RPMI8226 (cell line): ENCODE data around the gene LRP5.
A peak's percentile ranks its signal among the peaks of the same experiment; 100 is the strongest.

Source experiments
- DNase-seq: peaks from one replicate; pipeline ENCODE4 v3.0.0-alpha.2; 2015

LRP5 gene

DNA sequence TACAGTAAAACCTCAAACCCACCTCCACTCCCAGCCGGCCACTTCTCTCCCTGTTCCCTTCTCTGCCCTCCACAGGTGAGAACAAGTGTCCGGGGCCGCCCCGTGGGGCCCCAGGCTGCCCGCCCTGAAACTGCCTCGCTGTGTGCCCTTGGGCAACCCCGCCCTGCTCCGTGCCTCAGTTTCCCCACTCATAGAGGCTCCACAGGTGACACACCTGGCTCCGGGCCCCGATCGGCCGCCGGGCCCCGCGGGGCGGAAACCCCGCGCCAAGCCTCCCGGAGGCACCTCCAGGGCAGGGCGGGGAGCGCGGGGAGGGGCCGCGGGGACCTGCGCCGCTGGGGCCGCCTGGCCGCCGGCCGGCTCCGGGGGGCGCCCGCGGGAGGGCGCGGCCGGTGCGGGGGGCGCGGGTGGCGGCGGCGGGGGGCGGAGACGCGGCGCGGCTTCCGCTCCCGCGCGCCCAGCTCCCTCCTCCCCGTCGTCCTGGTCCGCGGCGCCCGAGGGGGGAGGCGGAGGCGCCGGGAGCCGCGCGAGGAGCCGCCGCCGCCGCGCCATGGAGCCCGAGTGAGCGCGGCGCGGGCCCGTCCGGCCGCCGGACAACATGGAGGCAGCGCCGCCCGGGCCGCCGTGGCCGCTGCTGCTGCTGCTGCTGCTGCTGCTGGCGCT is at the start of gene LRP5:
TSS of gene LRP5 (plus strand) at position 475 of the 663 bp plus-strand sequence. CDS start at position 599, 124 bp downstream.
- peak; percentile 73 for DNase-seq

- no peak for DNase-seq
Observed at GRCh38 chr11:68263444-68264035, 48.9 kb upstream of the LRP5 start.

- DNase-seq, result no peak
Observed at GRCh38 chr11:68264244-68264643, 48.1 kb upstream of the LRP5 start.

DNA sequence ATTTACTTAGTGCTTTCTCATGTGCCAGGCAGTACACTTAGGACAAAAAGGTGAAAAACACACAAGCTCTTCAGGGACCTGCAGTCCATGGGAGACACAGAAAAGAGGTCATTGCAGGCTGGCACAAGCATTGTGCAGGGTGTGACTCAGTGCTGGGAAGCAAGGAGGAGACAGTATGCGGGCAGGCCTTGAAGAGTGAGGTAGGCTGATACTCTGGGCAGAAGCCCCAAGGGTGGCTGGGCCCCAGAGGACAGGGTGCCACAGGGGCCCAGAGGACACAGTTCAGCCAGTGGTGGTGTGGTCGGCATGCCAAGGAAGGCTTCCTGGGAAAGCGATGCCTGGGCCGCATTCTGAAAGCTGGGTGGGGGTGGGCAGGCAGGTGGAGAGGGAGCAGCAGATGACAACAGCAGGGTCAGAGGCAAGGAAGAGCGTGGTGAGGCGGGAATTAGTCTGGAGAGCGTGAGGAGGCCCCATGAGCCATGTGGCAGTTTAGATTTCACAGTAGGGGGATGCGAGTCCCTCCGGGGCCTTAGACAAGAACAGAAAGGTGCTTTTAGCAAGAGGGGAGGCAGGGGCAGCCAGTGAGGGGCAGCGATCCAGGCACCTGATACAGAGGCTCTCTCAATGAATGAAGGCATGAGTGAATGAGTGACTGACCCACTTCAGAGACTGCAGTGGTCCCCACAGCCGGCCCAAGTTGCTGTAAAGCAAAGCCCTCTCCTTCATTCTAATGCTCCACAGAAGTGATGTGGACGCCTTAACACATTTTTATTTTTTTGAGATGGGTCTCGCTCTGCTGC is 47.5 kb upstream of the LRP5 start:
- no peak for DNase-seq

DNA sequence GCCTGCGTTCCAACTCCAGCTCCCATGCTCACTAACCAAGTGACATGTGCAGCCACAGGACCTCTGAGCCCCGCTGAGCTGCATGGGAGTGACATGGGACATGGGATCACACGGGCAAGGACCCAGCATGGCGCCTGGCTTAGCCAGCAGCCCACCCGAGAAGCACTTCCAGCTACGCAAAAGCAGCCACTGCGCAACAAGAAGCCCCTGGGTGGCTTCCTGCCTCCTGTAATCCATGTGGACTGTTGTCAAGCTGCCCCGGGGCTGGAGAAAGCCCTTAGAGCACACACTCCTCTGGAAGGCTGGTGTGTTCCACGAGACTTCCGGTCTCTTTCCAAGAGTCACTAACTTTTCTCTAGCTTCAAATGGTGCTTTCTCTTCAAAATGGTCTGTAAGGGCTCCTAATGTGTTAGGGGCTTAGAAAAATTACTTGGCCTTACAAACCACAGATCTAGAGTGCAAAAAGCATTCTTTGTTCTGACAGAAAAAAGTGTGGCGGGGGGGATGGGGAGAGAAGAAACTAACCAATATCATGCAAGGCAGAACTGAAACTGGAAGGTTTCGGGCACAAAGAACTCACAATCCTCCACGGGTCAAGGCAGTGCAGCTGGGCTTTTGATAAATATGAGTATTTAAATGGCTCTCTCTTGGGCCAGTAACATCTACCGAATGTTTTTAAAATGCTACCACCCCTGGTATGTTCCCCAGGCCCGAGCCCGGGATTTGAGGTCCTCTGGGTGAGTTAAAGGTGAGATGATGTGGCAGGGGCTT is 46.1 kb upstream of the LRP5 start:
- peak; percentile 96 for DNase-seq

GRCh38 chr11:68266936-68267880 is 45.2 kb upstream of the LRP5 start:
- DNase-seq, result no peak

GRCh38 chr11:68267881-68268240 is 44.5 kb upstream of the LRP5 start:
- no peak for DNase-seq

DNA sequence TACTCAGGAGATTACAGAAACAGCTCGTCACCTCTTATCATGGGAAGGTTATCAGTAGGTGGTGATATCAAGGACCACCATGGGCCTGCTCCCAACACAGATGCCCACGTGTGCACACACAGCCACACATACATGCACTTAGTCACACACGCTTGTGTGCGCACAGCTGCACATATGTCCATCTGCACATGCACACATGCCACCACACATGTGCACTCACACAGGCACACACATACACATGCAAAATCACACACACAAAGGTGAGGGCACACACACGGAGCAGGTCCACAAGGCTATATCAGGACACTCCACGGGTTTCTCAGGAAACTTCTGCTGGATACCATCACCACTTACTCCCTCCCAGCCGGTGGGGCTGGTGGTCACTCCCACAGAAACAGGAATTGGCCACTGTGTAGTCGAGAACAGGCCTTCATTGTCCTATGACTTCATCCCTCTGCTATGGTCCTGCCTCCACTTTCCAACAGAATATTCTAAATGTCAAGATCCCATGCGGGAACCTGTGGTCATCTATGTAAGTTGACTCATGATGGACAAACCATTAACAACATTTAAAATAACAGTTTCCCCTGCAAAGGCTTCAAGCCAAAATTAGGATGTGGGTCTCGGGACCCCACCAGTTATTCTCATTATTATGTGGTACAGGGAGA is 42.8 kb upstream of the LRP5 start:
- DNase-seq, result no peak

DNA sequence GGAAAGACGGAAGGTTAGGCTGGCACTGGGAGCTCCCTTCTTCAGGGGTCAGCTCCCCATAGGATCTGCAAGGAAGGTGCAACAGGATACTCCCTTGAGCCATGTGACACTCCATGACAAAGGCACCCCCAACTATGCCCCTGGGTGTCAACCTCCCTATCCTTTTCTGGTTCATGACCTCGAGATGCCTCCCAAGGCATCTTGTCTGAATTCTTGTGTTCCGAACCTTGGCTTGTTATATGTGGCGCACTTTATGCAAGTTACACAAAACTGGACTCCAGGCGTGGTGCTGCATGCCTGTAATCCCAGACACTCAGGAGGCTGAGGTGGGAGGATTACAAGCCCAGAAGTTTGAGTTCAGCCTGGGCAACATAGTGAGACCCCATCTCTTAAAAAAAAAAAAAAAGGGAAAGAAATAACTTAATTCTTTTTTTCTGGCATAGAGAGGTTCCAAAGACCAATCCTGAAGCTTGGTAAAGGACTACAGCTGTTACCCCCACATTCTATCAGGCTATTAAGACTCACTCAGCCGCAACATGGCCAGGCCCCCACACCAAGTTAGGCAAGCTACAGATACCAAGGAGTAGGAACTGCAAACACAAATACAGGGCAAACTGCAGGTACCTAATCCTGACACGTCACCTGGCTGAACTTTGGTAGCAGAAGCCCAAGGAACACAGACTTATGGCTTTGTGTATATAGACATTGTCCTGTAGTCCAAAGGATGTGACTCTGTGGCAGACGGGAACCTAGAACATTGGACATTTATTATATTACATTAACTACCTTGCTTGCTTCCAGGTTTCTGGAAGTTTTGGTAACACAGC is 42.0 kb upstream of the LRP5 start:
- DNase-seq, result peak; percentile 4

GRCh38 chr11:68271023-68271780 is 41.2 kb upstream of the LRP5 start:
- DNase-seq, result peak; percentile 94

DNA sequence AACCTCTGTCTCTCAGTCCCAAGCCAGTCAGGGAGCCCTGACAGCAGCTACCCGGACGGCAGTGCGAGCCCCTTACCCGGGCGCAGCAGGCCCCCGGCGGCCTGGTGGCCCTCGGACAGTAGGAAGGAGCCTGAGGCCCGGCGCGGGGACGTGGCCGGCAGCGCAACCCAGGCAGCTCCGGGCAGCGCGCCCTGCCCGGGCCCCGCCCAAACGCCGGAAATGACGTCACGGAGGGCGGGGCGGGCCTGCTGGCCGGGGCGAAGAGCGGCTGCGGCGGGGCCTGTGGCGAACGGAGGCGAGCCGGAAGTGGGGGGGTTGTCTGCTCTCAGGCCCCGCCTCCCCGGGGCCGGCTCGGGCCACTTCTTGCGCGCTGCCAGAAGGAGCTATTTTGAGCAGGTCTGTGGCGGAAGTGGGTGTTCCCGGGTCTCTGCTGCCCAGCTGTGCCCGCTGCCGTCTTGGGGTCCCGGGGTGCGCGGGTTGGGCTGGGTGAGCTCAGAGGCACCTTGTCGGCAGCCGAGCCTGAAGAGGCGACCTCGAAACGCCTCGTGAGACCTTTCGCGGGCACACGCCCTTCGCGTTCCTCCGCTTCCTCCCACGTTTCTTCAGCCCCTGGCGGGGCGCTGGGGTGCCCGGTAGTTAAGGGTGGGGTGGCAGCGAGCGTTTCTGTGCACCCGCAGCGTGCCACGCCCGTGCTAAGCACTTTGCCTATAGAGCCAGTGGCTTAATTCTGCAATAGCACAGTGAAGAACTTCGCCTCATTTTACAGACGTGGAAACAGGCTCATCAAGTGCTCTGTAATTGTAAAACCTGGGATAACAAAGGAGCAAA is 40.4 kb upstream of the LRP5 start, which contains the start of gene C11orf24:
TSS of gene C11orf24 (minus strand) at position 193 of the 828 bp plus-strand sequence. CDS start 8,206 bp downstream, outside the sequence.
- peak; percentile 100 for DNase-seq

- DNase-seq, result peak; percentile 53
Observed at GRCh38 chr11:68273026-68273738, 39.2 kb upstream of the LRP5 start.

DNA sequence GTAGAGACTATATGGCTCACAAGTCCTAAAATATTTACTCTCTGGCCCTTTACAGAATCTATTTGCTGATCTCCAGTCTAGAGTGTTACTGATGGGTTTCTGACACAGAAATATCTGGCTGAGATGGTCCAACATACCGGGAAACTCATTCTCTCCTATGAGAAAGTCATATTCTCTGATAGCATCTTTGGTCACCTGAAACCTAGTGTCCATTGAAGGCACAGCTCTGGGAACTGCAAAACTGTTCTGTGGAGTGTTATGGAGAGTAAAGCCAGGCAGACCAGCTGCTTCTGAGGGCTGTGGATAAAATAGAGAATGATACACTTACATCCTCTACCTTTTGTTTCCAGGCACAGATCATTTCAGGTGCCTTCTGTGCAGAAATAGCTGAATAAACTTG is 38.1 kb upstream of the LRP5 start:
- DNase-seq, result no peak

GRCh38 chr11:68275721-68276507 is 36.5 kb upstream of the LRP5 start:
- no peak for DNase-seq

GRCh38 chr11:68276861-68277260 is 35.5 kb upstream of the LRP5 start:
- DNase-seq, result no peak

- DNase-seq, result no peak
Observed at GRCh38 chr11:68279676-68280075, 32.7 kb upstream of the LRP5 start.
